Activated CD4-positive, alpha-beta T cell treated with anti-CD3 and anti-CD28 coated beads, Interleukin-2, amount 50 U/mL, for 4 hours (primary cell): ENCODE data around the gene GNS.
"Not testable (repeated sequence)": the region's sequence is repeated elsewhere in the genome, so short reads cannot be mapped to it uniquely, and the experiment has no call there.

Experiments
- DNase-seq, 2 experiments: peaks; one replicate each; pipeline ENCODE4 v3.0.0-alpha.2; 2020

Gene GNS

DNA sequence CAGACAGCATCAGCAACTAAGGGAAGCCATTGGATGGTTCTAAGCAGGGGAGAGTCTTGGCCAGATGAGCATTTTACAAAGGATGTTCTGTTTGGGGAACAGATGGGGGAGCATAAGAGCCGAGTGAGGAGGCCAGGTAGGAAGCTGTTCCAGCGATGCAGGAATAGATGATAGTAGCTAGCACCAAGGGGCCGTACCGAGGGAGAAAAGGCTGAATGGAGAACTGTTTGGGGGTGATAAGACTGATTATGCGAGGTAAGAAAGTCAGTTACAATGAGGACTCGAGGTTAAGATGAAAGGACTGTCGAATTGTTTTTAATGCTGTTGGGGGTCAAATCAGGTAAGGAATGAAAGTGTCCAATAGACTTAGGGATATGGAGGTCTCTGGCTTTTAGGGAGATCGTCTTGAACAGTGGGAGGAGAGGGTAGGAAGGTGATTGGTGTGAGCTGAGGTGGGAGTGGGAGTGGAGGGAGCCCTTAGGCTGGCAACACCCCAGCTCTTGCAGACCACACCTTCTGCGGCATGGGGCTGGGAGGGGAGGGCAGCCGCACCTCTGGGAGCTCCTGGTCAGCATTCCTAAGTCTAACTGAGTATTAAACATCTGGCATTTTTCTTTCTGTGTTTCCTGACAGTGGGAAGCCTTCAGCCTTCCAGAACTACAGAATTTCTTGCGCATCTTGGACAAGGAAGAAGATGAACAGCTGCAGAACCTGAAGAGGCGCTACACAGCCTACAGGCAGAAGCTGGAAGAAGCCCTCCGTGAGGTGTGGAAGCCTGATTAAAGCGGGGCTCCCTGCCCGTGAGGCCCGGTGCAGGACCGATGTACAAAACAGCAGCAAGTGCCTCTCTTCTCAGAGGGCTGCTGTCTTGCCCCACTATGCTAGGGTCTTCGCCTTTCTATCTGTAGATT, 64.8 kb downstream of the GNS start:
- no peak for DNase-seq

DNA sequence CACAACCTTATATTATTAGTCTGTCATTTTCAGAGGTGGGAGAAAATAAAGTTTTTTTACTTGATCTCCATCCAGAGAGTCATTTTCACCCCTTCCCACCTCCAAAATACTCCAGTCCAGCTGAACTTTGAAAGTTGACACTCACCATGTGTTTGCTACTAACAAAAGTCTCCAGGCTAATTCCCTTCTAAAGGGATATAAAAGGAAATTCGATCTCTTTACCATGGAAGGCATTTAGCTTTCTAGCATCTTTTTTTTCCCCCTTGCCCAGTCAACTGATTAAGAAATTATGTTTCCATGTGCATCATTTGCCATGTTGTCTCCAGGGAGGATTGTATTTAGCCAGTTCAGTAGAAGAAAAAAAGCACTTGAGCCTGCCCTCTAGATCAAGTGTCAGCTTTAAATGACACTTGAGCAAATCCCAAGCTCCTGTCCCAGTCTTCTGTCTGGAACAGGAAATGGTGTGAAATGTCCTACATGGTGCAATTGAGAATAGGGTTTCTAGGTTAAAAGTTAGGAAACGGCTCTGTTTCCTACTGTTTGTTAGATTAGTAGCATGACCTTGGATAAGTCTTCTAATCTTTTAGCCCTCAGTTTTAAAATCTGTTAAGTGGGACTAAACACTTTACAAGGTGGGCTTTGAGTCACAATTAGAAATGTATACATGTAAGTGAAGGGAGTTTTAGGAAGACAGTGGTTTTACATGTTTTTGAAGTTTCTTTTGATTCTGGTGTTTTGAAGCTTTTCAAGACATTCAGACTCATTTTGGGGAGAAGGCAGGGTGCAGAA, 67.2 kb downstream of the GNS start:
- DNase-seq, result no peak

DNA sequence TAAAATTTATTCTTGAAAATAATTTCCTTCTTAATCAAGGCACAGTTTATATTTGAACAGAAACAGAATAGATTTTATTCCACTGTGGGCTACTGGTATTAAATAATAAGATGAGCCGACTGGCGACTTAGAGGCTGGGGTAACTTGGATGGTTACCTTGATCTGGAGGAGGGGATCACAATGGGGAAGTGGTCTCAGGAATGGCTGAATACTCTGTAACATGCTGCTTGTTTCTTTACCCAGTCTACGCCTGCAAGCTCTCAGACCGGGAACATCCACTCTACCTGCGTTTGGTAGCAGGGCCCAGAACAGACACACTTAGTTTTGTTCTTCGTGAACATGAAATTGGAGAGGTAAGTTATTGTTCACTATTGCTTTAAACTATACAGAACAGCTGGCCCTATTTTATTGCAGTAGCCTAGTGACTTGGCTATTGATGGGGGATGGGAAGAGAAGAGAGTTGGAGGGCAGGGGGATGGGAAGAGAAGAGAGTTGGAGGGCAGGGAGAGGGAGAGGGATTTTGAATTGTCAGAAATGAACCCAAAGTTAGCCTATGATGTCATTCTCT, 67.9 kb downstream of the GNS start:
- no peak for DNase-seq

DNA sequence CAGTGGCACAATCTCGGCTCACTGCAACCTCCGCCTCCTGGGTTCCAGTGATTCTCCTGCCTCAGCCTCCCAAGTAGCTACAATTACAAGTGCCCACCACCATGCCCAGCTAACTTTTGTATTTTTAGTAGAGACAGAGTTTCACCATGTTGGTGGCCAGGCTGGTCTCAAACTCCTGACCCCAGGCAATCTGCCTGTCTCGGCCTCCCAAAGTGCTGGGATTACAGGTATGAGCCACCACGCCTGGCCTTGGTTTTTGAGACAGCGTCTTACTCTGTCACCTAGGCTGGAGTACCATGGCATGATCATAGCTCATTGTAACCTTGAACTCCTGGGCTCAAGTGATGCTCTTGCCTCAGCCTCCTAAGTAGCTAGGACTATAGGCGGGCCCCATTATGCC, 69.0 kb downstream of the GNS start:
- DNase-seq, result not testable (repeated sequence)

DNA sequence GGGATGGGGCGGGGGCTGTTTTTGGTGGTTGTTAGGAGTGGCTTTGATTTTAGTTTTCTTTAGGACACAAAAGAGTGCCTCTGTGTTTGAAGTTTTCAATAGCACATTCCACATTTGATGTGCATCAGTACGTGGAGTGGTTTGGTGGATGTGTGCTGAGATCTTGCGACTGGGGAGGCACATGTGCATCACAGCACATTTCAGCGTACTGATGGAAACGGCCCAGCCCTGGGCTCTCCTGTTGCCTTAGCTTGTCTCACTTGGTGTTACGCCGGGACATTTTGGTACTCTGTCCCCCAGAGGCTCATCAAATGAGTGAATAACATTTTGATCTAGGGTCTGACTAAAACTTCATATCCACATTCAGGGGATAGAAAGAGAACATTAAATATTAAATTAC, 70.5 kb downstream of the GNS start:
- no peak for DNase-seq

DNA sequence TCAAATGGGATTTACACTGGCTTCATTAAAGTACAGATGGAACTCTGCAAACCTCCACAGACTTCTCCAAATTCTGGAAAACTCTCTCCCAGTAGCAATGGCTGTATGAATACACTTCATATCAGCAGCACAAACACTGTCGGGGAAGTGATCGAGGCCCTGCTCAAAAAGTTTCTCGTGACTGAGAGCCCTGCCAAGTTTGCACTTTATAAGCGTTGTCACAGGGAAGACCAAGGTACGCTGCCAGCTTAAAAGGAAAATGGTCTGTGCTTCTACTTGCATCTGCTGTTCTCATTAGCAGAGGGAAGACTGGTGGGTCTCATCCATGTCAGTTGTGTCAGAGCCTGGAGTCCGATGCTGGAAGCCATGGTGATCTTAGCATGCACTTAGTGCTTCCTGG, 71.0 kb downstream of the GNS start:
- DNase-seq, result no peak

DNA sequence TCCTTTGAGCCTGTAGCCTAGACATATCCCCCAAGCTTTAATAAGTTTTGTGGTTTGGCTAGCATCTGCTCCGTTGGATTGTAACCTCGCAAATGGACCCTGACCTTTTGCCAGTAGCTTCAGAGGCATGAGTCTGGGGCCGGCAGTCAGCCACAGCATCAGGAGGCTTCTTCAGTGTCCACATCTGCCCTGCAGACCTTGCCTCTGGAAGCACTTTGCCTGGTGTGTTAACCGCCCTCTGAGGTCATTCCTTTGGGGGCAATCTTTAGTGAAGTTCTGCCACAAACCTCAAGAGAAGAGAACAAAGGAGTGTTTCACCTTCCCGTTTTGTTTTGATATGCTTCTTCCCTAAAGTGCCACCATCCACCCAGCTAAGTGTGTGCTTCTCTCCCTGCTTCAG, 71.4 kb downstream of the GNS start:
- no peak for DNase-seq

DNA sequence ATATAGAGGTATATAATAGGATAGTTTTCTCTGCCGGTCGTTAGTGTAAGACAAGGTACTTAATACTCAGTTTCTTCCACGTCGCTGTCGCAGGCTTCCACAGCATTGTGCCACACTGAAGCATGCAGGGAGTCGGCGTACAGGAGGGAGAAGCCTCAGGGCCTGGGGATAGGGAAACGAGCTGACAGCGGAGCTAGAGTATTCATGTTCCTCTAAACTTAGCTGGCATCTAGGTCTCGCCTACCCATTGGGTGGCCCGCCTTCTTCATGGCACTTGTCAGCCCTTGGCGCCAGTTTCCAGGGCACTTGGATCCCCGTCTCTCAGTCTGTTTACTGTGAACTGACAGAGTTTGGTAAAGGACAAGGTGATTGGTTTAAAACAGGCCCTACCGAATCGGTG, 73.6 kb downstream of the GNS start:
- no peak for DNase-seq

DNA sequence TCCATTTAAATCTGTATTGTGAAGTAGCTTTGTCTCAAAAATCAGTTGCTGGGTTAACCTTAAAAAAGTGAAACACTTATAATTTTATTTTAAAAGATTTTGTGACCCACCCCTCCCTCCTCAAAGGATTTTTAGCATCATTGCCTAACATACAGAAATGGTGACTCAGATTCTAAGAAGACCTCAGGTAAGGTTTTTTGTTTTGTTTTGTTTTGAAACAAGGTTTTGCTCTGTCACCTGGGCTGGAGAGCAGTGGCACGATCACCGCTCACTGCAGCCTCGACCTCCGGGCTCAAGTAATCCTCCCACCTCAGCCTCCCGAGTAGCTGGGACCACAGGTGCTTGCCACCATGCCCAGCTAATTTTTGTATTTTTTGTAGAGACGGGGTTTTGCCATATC, 74.2 kb downstream of the GNS start:
- DNase-seq, result peak in 1 of 2 experiments; percentile 14

DNA sequence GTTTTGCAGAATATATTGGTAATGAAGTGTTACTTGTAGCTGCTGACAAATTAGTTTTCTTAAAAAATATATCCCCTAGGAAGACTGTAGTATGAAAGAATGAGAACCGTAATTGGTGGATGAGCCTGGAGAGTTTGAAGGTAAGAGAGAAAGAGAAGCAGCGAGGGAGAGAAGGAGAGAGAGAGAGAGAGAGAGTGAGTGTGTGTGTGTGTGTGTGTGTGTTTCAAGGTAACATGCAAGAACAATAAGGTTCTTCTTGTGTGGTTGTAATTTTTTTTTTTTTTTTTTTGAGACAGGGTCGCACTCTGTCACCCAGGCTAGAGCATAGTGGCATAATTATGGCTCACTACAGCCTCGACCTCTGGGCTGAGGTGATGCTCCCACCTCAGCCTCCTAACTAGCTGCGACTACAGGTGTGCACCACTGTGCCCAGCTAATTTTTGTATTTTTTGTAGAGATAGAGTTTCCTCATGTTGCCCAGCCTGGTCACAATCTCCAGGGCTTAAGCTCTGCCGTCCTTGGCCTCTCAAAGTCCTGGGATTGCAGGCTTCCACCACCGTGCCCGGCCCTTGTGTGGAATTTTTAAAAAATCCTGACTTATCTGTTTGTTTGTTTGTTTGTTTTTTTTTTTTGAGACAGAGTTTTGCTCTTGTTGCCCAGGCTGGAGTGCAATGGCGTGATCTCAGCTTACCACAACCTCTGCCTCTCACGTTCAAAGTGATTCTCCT, 75.2 kb downstream of the GNS start:
- no peak for DNase-seq

DNA sequence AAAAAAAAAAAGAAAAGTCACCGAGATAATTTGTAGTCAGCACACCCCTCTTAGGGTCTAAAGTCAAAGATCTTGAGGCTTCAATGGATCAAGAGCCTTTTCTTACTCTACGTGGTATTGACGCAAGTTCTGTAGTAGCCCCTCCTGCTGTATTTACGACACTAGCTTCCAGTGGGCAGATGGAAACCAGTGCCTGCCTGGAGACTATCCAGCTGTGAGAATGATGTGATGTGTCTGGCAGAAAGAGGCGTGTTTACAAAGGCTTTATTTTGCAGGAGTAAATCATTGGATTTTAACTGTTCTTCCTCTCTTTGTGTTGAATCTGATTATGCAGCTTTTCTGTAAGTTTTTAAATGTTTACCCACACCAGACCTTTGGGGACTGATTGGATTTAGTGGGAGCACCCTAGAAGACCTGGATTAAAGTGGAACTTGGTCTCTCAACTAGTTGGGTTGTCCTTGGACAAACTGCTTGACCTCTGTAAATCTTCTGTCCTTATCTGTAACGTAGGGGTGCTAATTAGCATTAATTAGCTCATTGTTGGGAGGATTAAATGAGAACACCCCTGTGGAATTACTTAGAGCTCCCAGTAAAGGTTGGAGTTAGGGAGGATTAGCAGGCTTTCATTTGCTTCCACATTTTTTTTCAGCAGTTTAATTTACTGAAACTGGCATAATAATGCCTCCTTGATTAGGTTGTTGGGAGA, 76.5 kb downstream of the GNS start:
- no peak for DNase-seq

DNA sequence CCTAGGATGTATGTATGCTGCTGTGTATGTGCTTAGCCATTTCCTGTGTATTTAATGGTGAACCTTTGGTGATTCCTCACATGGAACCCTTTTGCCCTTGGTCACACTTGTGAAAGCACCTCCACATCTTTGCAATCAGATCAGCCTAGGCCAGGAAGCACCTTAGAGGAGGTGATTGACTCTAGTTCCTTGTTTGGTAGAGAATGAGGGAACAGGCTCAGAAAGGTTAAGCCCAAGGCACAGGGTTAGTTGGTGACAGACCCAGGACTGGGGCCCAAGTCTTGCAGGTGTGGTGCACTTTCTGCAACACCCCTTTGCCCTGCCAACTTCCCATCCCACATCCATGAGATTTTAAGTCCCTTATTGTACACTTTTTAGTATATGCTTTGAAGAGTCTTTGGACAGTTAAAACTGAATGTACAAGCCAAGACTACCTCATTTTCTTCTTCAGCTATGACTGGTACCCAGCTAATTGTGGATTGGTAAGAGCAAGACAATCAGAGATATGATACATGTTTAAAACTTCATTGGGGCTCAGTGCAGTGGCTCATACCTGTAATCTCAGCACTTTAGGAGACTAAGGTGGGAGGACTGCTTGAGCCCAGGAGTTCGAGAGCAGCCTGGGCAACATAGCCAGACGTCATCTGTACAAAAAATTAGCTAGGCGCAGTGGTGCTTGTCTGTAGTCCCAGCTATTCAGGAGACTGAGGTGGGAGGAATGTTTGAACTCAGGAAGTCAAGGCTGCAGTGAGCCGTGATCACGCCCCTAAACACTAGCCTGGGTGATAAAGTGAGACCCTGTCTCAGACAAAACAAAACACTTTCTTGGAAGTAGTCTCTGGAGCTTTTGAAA, 77.8 kb downstream of the GNS start:
- no peak for DNase-seq

DNA sequence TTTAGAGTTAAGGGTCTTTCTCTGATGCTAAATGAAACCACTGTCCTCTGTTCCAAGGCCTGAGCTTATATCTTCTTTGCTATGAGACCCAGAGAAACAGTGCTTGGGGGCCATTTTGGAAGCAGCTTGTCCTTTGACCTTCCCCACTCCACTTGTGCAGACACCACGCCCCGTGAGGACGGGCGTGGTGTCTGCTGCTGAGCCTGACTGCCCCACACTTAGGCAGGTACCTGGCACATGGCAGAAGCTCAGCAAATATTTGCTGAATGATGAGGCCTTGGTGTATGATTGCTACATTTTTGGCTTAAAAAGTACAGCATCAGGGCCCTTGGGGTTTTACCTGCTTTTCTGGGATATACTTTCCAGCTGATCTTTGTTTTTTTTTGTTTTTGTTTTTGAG, 79.0 kb downstream of the GNS start:
- DNase-seq, result no peak

DNA sequence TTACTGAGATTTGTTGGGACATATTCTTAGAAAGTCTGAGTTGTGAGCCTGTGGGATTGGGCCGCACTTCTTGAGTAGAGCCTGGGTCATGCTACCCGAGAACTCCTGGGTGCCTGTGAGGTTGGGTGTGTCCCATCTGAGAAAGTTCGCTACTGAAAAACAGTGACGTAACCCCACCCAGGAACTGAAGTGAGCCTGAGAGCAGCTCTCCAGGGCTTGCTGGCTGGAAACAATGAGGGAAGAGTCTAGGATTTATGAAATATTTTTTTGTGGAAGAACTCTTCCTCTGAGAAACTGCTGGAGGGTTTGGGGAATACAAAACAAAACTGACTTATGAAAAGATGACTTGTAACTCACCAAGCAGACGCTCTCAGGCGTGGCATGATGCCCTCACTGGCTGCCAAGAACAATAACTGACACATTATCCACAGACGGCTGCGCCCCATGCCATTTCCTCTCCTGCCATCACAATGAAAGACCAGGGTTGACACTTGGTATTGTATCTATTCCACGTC, 79.7 kb downstream of the GNS start:
- peak; percentile 47 to 50 for DNase-seq

DNA sequence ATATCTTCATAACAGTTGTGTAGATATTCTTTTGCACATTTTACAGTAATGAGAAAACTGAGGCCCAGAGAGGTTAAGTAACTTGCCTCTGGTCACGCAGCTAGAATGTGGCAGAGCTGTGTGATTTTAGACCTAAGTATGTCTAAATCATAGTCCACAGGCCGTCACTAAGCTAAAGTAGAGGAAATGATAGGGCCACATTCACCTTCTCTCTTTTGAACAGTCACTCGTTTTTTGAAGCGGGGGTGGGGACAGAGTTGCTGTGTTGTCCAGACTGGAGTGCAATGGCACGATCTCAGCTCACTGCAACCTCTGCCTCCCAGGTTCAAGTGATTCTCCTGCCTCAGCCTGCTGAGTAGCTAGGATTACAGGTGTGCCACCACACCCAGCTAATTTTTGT, 80.4 kb downstream of the GNS start:
- DNase-seq, result no peak

DNA sequence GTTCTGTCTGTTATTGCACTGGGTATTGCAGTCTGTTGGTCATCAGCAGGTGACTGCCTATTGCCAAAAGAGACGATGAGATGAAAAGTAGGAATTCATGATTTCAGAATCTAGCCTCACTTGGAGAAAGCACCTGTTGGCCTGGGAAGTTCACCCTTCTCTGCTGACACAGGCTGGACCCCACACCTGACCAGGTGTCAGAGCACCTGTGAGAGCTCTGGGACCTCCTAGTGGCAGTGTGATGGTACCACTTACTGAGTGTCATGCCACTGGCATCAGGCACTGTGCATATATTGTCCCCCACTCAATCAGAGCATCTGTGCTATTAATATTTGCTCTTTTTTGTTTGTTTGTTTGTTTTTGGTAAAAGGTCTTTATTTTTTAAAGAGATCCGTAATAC, 81.0 kb downstream of the GNS start:
- DNase-seq, result no peak

DNA sequence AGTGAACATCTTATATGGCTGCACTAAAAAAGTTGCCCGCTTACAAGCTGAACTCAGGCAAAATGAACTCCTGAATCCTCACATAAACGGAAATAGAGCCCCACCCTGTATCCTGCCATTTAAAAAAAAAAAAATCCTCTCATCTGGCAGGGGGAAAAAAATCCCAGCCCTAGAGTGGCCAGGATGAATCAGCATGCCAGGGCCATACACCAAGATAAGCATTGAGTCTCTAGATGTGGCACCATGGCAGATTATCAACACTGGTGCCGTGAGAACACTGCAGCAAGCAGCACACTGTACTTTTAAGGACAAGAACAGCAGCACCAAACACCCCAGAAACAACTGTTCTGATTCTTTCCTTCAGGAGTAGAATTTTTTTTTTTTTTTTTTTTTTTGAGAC, 83.4 kb downstream of the GNS start:
- DNase-seq, result no peak

DNA sequence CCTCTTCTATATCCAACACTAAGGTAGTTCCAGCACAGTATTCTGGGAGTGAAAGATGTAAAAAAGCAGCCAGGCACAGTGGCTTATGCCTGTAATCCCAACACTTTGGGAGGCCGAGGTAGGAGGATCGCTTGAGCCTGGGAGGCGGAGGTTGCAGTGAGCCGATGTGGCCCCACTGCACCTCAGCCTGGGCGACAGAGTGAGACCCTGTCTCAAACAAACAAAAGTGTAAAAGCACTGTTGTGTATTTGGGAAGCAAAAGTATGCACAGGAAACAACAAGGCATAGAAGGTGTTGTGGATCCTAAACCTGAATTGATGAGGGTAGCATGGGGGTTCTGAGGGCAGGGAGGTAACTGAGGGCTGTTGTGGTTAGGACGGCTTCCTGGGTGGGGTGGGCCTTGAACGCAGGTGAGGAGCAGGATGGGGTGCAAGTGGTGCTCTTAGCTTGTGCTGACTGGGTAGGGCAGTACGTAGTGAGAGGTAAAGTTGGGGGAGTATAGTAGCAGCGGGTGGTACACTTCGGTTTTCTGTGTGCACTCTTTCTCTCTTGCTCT, 84.8 kb downstream of the GNS start:
- no peak for DNase-seq

DNA sequence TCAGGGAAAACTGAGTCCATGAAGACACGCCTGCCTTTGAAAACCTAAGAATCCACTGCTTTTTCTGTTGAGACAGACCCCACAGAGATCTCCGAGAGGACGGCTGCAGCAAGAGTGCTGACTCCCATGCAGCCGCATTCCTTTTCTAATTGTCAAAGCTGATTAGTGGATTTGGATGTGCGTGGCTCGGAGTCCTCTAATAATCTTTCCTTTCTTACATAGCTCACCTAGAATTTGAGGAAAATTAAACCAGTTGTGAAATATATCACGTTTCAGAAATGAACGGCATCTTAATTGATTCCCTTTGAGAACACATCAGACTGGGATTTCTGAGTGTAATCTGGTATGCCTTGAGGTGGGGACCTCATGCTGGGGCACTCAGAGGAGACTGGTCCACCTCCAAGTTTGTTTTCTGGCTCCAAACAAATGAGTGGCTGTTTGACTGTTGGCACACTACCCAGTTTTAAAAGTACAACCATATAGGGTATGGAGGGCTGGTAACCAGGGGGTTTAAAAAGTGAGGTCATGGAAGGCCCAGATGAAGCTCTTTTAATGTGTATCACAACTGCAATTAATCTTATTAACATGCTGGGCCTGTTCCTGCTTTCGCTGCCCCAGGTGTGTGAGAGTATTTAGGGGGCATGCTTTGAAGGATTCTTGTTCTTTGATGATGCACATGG, 85.6 kb downstream of the GNS start:
- DNase-seq, result no peak

DNA sequence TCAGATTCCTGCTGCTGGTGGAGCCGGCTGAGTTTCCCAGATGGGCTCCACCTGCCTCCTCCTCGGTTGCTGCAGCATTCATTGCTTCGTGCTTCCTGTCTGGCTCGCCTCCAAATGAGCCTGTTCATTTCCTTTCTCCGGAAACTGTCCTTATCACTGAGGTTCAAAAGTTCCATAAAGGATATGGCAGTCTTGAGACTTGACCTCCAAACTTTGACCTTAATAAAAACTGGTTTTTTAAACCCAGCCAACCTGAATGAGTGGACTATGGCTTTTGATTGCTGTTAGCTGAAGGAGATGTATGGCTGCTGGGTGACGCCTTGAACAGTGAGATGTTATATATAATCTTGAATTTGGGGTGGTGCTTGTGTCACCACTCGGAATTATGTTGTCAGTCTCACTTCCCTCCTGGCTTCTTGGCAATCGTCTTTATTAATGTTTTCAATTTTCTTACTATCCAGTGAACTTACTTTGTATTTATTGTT, 86.2 kb downstream of the GNS start:
- no peak for DNase-seq
